OCI-LY7 (cell line): ENCODE data around the gene PRICKLE2. TPM values are rescaled to one million over a fixed set of nuclear protein-coding genes. Genes with fewer than 3 reads are reported as not detected.

Experiments used
- BruUV-seq: library from RNA; stranded (reverse); fragments of 400-500 nt; replicated peaks from 2 replicates; lab custom pipeline; 2021; lab: Mats Ljungman, UMichigan
- CTCF ChIA-PET: fragments of 300-600 bp; sonication (Branson Sonifier 250); formaldehyde crosslinking; loops from one replicate; lab custom pipeline; 2022; ENCODE audit warnings: antibody characterized with exemption; ENCODE audit not compliant: unreplicated experiment; lab: Charles Lee
- POLR2A ChIA-PET: fragments of 300-600 bp; sonication (Branson Sonifier 250); formaldehyde crosslinking; loops from one replicate; lab custom pipeline; 2022; ENCODE audit warnings: antibody characterized with exemption; lab: Charles Lee
- DNase-seq: peaks from one replicate; pipeline ENCODE4 v3.0.0-alpha.2; 2015; ENCODE audit warnings: low spot score
- H2AFZ ChIP-seq: fragments of 200-600 bp; sonication (generic), shearing (Covaris generic); 2 replicates; pipeline ENCODE4 v1.6.1; 2014; ENCODE audit warnings: mild to moderate bottlenecking, antibody characterized with exemption, low read length, moderate library complexity
- H3K27ac ChIP-seq: fragments of 200-600 bp; sonication (generic); 2 replicates; pipeline ENCODE4 v1.5.1; 2014; ENCODE audit warnings: mixed run types, low read depth, mild to moderate bottlenecking, moderate library complexity, low read length, inconsistent platforms; ENCODE audit not compliant: poor library complexity, severe bottlenecking
- H3K36me3 ChIP-seq: fragments of 200-600 bp; sonication (generic); 2 replicates; pipeline ENCODE4 v1.6.1; 2014; ENCODE audit warnings: mild to moderate bottlenecking, antibody characterized with exemption, low read length, moderate library complexity, mixed read lengths; ENCODE audit not compliant: insufficient read depth
- H3K4me1 ChIP-seq: fragments of 200-600 bp; sonication (generic); 2 replicates; pipeline ENCODE4 v1.5.1; 2014; ENCODE audit warnings: mild to moderate bottlenecking, low read length; ENCODE audit not compliant: insufficient read depth, poor library complexity, severe bottlenecking
- H3K4me2 ChIP-seq: fragments of 200-600 bp; sonication (generic); 2 replicates; pipeline ENCODE4 v1.6.1; 2014; ENCODE audit warnings: mild to moderate bottlenecking, low read length
- H3K4me3 ChIP-seq: fragments of 200-600 bp; sonication (generic); 2 replicates; pipeline ENCODE4 v1.5.1; 2014; ENCODE audit warnings: mild to moderate bottlenecking, low read depth, low read length; ENCODE audit not compliant: poor library complexity, severe bottlenecking
- H3K79me2 ChIP-seq: fragments of 200-600 bp; sonication (generic); 2 replicates; pipeline ENCODE4 v1.6.1; 2016; ENCODE audit warnings: low read depth, mild to moderate bottlenecking, low read length, moderate library complexity, mixed read lengths; ENCODE audit not compliant: insufficient read depth
- H3K9me2 ChIP-seq: fragments of 200-600 bp; sonication (generic); 2 replicates; pipeline ENCODE4 v1.6.1; 2016; ENCODE audit warnings: mild to moderate bottlenecking, low read length, mixed read lengths; ENCODE audit not compliant: insufficient read depth
- H3K9me3 ChIP-seq: fragments of 200-600 bp; sonication (generic); 2 replicates; pipeline ENCODE4 v1.6.1; 2014; ENCODE audit warnings: mild to moderate bottlenecking, mixed run types, low read length, mixed read lengths
- H4K20me1 ChIP-seq: fragments of 200-600 bp; sonication (generic); 2 replicates; pipeline ENCODE4 v1.6.1; 2014; ENCODE audit warnings: mild to moderate bottlenecking, antibody characterized with exemption, low read length, moderate library complexity, mixed read lengths; ENCODE audit not compliant: insufficient read depth
- EZH2phosphoT487 ChIP-seq: fragments of 200-600 bp; sonication (generic); IDR thresholded peaks from 2 replicates; pipeline ENCODE4 v1.6.1; 2018; ENCODE audit warnings: low read depth, borderline replicate concordance, mild to moderate bottlenecking, mixed run types, antibody characterized with exemption, low read length, moderate library complexity, mixed read lengths
- intact Hi-C: fragments of 100-400 bp; cut with micrococcal nuclease; formaldehyde crosslinking; loops from one replicate; pipeline ENCODE4 v1.10.0; 2022; ENCODE audit not compliant: unreplicated experiment
- total RNA-seq, 2 experiments: library from RNA; depleted of rRNA in 1 of 2; stranded (reverse); fragments of >200 nt in 1 of 2; shearing (Covaris generic) in 1 of 2; gene quantifications; 2 replicates each; pipeline ENCODE4 v1.2.3, GENCODE V29; 2014 to 2022
- TF ChIP-seq, protein P1 (sequence below): fragments of 200-600 bp; sonication (generic); conservative IDR thresholded peaks from 2 replicates; pipeline ENCODE4 v1.5.1; 2014; ENCODE audit warnings: mild to moderate bottlenecking, antibody characterized with exemption, low read length, moderate library complexity, mixed read lengths

Gene PRICKLE2
- total RNA-seq, 2 experiments from 2014 or later = 2.0 to 3.9 TPM

DNA sequence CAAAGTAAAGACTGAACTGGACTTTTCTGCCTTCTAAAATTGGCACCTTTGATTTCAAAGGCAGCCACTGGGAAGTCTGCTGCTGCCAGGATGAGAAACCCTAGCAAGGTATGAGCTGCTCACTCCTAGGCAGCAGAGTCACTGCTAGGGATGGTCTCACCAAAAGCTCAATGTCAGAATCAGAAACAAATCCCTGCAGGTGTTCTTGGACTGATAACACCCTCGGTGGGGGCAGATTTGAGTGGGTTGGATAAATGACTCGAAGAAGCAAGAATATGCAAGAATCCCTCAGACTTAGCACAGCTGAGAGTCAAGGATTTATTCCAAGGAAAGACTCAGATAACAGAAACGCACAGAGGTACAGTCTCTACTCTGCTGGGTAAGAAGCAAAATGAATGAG is 90.4 kb downstream of the PRICKLE2 start:
- H3K9me2 ChIP-seq = no peaks in the 10 kb centered on the region
- no peaks in the 10 kb centered on the region for H3K36me3 ChIP-seq
- CTCF ChIA-PET = no interaction called here
- H3K4me1 ChIP-seq = no peaks in the 10 kb centered on the region
- BruUV-seq = no TSS peak
- H3K4me2 ChIP-seq = no peak overlapping the region
- intact Hi-C loops = no loop called here
- H3K27ac ChIP-seq = no peak overlapping the region
- no peak for DNase-seq
- no peaks in the 10 kb centered on the region for H3K79me2 ChIP-seq
- no peaks in the 10 kb centered on the region for H3K9me3 ChIP-seq
- H4K20me1 ChIP-seq = no peaks in the 10 kb centered on the region
- TF ChIP-seq, protein P1, sequence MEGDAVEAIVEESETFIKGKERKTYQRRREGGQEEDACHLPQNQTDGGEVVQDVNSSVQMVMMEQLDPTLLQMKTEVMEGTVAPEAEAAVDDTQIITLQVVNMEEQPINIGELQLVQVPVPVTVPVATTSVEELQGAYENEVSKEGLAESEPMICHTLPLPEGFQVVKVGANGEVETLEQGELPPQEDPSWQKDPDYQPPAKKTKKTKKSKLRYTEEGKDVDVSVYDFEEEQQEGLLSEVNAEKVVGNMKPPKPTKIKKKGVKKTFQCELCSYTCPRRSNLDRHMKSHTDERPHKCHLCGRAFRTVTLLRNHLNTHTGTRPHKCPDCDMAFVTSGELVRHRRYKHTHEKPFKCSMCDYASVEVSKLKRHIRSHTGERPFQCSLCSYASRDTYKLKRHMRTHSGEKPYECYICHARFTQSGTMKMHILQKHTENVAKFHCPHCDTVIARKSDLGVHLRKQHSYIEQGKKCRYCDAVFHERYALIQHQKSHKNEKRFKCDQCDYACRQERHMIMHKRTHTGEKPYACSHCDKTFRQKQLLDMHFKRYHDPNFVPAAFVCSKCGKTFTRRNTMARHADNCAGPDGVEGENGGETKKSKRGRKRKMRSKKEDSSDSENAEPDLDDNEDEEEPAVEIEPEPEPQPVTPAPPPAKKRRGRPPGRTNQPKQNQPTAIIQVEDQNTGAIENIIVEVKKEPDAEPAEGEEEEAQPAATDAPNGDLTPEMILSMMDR = no peak
- no peak for TF ChIP-seq EZH2phosphoT487
- H2AFZ ChIP-seq = no peak overlapping the region
- POLR2A ChIA-PET = interaction anchor here (0.7 kb wide), 1 partner anchor 70 kb away, joined by 4 read pairs; no protein-coding TSS in a partner anchor
- H3K4me3 ChIP-seq = no peak overlapping the region

- Histone ChIP-seq H4K20me1 (no peaks in the 10 kb centered on the region), H3K9me2 (no peaks in the 10 kb centered on the region), H2AFZ (no peak overlapping the region), H3K4me1 (no peaks in the 10 kb centered on the region), H3K79me2 (no peaks in the 10 kb centered on the region), H3K9me3 (no peaks in the 10 kb centered on the region), H3K4me2 (no peak overlapping the region), H3K36me3 (no peaks in the 10 kb centered on the region), H3K27ac (no peak overlapping the region), H3K4me3 (no peak overlapping the region)
- DNase-seq = no peak
- no TSS peak for BruUV-seq
- POLR2A ChIA-PET = no interaction called here
- intact Hi-C loops = no loop called here
- CTCF ChIA-PET = no interaction called here
- TF ChIP-seq, protein P1 = no peak
- TF ChIP-seq EZH2phosphoT487 = no peak
Observed at GRCh38 chr3:64133987-64134386, 91.3 kb downstream of the PRICKLE2 start.

DNA sequence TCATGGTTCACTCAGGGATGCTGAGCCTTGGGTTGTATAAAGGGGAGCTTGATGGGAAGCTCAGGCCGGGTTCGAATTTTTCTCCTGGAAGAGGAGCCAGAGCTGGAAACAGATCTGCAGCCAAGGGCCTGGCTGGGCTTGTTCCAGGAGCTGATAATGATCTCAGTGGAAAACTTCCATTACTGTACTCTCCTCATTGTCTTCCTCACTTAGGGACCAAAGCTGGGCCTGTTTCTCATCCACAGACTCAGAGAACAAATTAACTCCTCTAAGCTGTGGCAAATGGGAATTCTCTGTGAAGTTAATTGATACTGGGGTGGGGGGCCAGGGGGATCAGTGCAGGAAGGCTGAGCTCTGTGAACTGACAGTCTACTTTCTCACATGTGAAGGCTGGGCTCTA is 92.0 kb downstream of the PRICKLE2 start:
- no peak overlapping the region for H3K4me3 ChIP-seq
- no peak for DNase-seq
- no peaks in the 10 kb centered on the region for H3K36me3 ChIP-seq
- H3K4me1 ChIP-seq = no peaks in the 10 kb centered on the region
- no peaks in the 10 kb centered on the region for H3K79me2 ChIP-seq
- no peak for TF ChIP-seq EZH2phosphoT487
- TF ChIP-seq, protein P1 = no peak
- no peaks in the 10 kb centered on the region for H3K9me3 ChIP-seq
- no TSS peak for BruUV-seq
- H3K4me2 ChIP-seq = no peak overlapping the region
- no peaks in the 10 kb centered on the region for H3K9me2 ChIP-seq
- ChIA-PET CTCF (interaction anchor here (0.7 kb wide), 1 partner anchor 400 kb away, joined by 3 read pairs; no protein-coding TSS in a partner anchor), POLR2A (no interaction called here)
- intact Hi-C loops = no loop called here
- H4K20me1 ChIP-seq = no peaks in the 10 kb centered on the region
- H2AFZ ChIP-seq = no peak overlapping the region
- no peak overlapping the region for H3K27ac ChIP-seq
